Endometrial microvascular endothelial cells (primary cell): Measurements from ENCODE around the gene TIGIT. TPM values are rescaled to one million over a fixed set of nuclear protein-coding genes. Genes with fewer than 3 reads are reported as not detected.

Experiments
- in situ Hi-C: cut with HindIII; loops from 2 replicates; pipeline ENCODE4 v1.10.0; 2017; ENCODE audit warnings: low sequenced_read_pairs, low pct_unique_long_range_greater_than_20kb; ENCODE audit errors: inconsistent ontology term
- total RNA-seq: library from RNA; depleted of rRNA; stranded (reverse); fragments of >200 nt; gene quantifications from one replicate; pipeline ENCODE4 v1.2.3, GENCODE V29; 2015; ENCODE audit errors: inconsistent ontology term

The TIGIT gene
- total RNA-seq, 1 donor from 2014 or later: not detected

GRCh38 chr3:114307832-114308231 lies 14.0 kb downstream of the TIGIT start:
- in situ Hi-C loops: no loop called here

- in situ Hi-C loops: no loop called here
These were observed 14.5 kb downstream of the TIGIT start for GRCh38 chr3:114308377-114308776.

GRCh38 chr3:114308830-114309229 lies 15.0 kb downstream of the TIGIT start:
- in situ Hi-C loops: no loop called here

- in situ Hi-C loops: no loop called here
These were observed 16.9 kb downstream of the TIGIT start for GRCh38 chr3:114310695-114311094.

GRCh38 chr3:114313426-114313825 lies 19.6 kb downstream of the TIGIT start:
- in situ Hi-C loops: no loop called here

GRCh38 chr3:114314282-114314681 lies 20.5 kb downstream of the TIGIT start:
- in situ Hi-C loops: no loop called here

- in situ Hi-C loops: no loop called here
These were observed 24.5 kb downstream of the TIGIT start for GRCh38 chr3:114318295-114318694.

GRCh38 chr3:114319453-114319852 lies 25.6 kb downstream of the TIGIT start:
- in situ Hi-C loops: no loop called here

GRCh38 chr3:114320246-114320645 lies 26.4 kb downstream of the TIGIT start:
- in situ Hi-C loops: no loop called here

GRCh38 chr3:114323546-114324254 lies 29.9 kb downstream of the TIGIT start:
- in situ Hi-C loops: no loop called here

GRCh38 chr3:114327665-114328064 lies 33.8 kb downstream of the TIGIT start:
- in situ Hi-C loops: no loop called here

GRCh38 chr3:114328345-114328744 lies 34.5 kb downstream of the TIGIT start:
- in situ Hi-C loops: no loop called here

- in situ Hi-C loops: no loop called here
These were observed 36.0 kb downstream of the TIGIT start for GRCh38 chr3:114329823-114330222.

- in situ Hi-C loops: no loop called here
These were observed 37.2 kb downstream of the TIGIT start for GRCh38 chr3:114331007-114331406.

GRCh38 chr3:114331710-114332109 lies 37.9 kb downstream of the TIGIT start:
- in situ Hi-C loops: no loop called here

GRCh38 chr3:114332342-114333179 lies 38.7 kb downstream of the TIGIT start:
- in situ Hi-C loops: no loop called here

- in situ Hi-C loops: no loop called here
These were observed 39.5 kb downstream of the TIGIT start for GRCh38 chr3:114333180-114333922.

- in situ Hi-C loops: no loop called here
These were observed 40.1 kb downstream of the TIGIT start for GRCh38 chr3:114333923-114334240.

- in situ Hi-C loops: no loop called here
These were observed 42.4 kb downstream of the TIGIT start for GRCh38 chr3:114336122-114336697.
